DOHH2 (cell line): ENCODE results near the gene ERI3.

Source experiments
- H3F3A ChIP-seq: fragments of 200-600 bp; sonication (generic), shearing (Covaris generic); 2 replicates; pipeline ENCODE4 v1.6.0; 2016; ENCODE audit warnings: antibody characterized with exemption, mild to moderate bottlenecking; ENCODE audit not compliant: control insufficient read depth, insufficient read depth
- H3K27ac ChIP-seq: fragments of 200-600 bp; sonication (generic); 2 replicates; pipeline ENCODE4 v1.5.1; 2014; ENCODE audit warnings: low read depth, mild to moderate bottlenecking, low read length, moderate library complexity
- H3K27me3 ChIP-seq: fragments of 200-600 bp; sonication (generic); 2 replicates; pipeline ENCODE4 v1.6.1; 2014; ENCODE audit warnings: mild to moderate bottlenecking, low read length, mixed read lengths; ENCODE audit not compliant: control insufficient read depth
- H3K36me3 ChIP-seq: fragments of 200-600 bp; sonication (generic); 2 replicates; pipeline ENCODE4 v1.6.1; 2014; ENCODE audit warnings: mild to moderate bottlenecking, low read length, moderate library complexity, mixed read lengths; ENCODE audit not compliant: control insufficient read depth
- H3K4me1 ChIP-seq: fragments of 200-600 bp; sonication (generic); 2 replicates; pipeline ENCODE4 v1.6.1; 2014; ENCODE audit warnings: mild to moderate bottlenecking, low read length, mixed read lengths; ENCODE audit not compliant: control insufficient read depth
- H3K4me2 ChIP-seq: fragments of 200-600 bp; sonication (generic); 2 replicates; pipeline ENCODE4 v1.6.0; 2014; ENCODE audit warnings: mild to moderate bottlenecking, low read length, moderate library complexity
- H3K4me3 ChIP-seq: fragments of 200-600 bp; sonication (generic); 2 replicates; pipeline ENCODE4 v1.5.1; 2014; ENCODE audit warnings: mild to moderate bottlenecking, low read length, mixed read lengths
- H3K79me2 ChIP-seq: fragments of 200-600 bp; sonication (generic); 2 replicates; pipeline ENCODE4 v1.6.1; 2014; ENCODE audit warnings: mild to moderate bottlenecking, low read length, mixed read lengths; ENCODE audit not compliant: control insufficient read depth
- H3K9me2 ChIP-seq: fragments of 200-600 bp; sonication (generic); replicated peaks from 2 replicates; pipeline ENCODE4 v1.6.1; 2014; ENCODE audit warnings: mild to moderate bottlenecking, low read length, mixed read lengths; ENCODE audit not compliant: control insufficient read depth
- H3K9me3 ChIP-seq: fragments of 200-600 bp; sonication (generic); 2 replicates; pipeline ENCODE4 v1.6.1; 2014; ENCODE audit warnings: antibody characterized with exemption, low read length, mixed read lengths; ENCODE audit not compliant: control insufficient read depth, insufficient read depth
- H4K20me1 ChIP-seq: fragments of 200-600 bp; sonication (generic); 2 replicates; pipeline ENCODE4 v1.6.0; 2014; ENCODE audit warnings: low read depth, mild to moderate bottlenecking, antibody characterized with exemption, low read length, moderate library complexity; ENCODE audit not compliant: control insufficient read depth, insufficient read depth
- CTCF ChIP-seq: fragments of 200-600 bp; sonication (generic); IDR thresholded peaks from one replicate; pipeline ENCODE4 v1.5.1; 2014; ENCODE audit warnings: antibody characterized with exemption, mild to moderate bottlenecking, low read depth, low read length; ENCODE audit not compliant: poor library complexity, severe bottlenecking
- EZH2phosphoT487 ChIP-seq: fragments of 200-600 bp; sonication (generic); IDR thresholded peaks from 2 replicates; pipeline ENCODE4 v1.6.1; 2017; ENCODE audit warnings: borderline replicate concordance, mild to moderate bottlenecking, antibody characterized with exemption, low read length, moderate library complexity, mixed read lengths

The ERI3 gene

GRCh38 chr1:44290250-44291094 lies 64.6 kb downstream of the ERI3 start:
- Histone ChIP-seq H3K4me2 (no peak overlapping the region), H3K27me3 (no peaks in the 10 kb centered on the region), H4K20me1 (no peaks in the 10 kb centered on the region), H3K9me2 (no peaks in the 10 kb centered on the region), H3K4me1 (no peaks in the 10 kb centered on the region), H3K4me3 (no peak overlapping the region), H3K36me3 (no peaks in the 10 kb centered on the region; the same call in none of the 2 replicates), H3F3A (no peaks in the 10 kb centered on the region), H3K79me2 (no peaks in the 10 kb centered on the region), H3K9me3 (no peaks in the 10 kb centered on the region), H3K27ac (no peak overlapping the region)
- TF ChIP-seq EZH2phosphoT487 (no peak), CTCF (no peak)

GRCh38 chr1:44289530-44289929 lies 65.5 kb downstream of the ERI3 start:
- Histone ChIP-seq H4K20me1 (no peaks in the 10 kb centered on the region), H3K4me2 (no peak overlapping the region), H3K4me3 (no peak overlapping the region), H3K4me1 (no peaks in the 10 kb centered on the region), H3K79me2 (no peaks in the 10 kb centered on the region), H3K9me3 (no peaks in the 10 kb centered on the region), H3K9me2 (no peaks in the 10 kb centered on the region), H3F3A (no peaks in the 10 kb centered on the region), H3K27ac (no peak overlapping the region), H3K36me3 (peaks cover 3% of the 10 kb centered on the region), H3K27me3 (no peaks in the 10 kb centered on the region)
- TF ChIP-seq CTCF: no peak
- TF ChIP-seq EZH2phosphoT487: no peak

GRCh38 chr1:44288883-44289282 lies 66.2 kb downstream of the ERI3 start:
- H4K20me1 ChIP-seq: no peaks in the 10 kb centered on the region
- no peaks in the 10 kb centered on the region for H3F3A ChIP-seq
- no peak overlapping the region for H3K27ac ChIP-seq
- H3K36me3 ChIP-seq: peaks cover 3% of the 10 kb centered on the region
- TF ChIP-seq CTCF (no peak), EZH2phosphoT487 (no peak)
- H3K4me3 ChIP-seq: no peak overlapping the region
- H3K79me2 ChIP-seq: no peaks in the 10 kb centered on the region
- no peaks in the 10 kb centered on the region for H3K27me3 ChIP-seq
- H3K9me2 ChIP-seq: no peaks in the 10 kb centered on the region
- no peaks in the 10 kb centered on the region for H3K4me1 ChIP-seq
- H3K4me2 ChIP-seq: no peak overlapping the region
- no peaks in the 10 kb centered on the region for H3K9me3 ChIP-seq
